ENCODE measurements around the gene LIFR.

DNA sequence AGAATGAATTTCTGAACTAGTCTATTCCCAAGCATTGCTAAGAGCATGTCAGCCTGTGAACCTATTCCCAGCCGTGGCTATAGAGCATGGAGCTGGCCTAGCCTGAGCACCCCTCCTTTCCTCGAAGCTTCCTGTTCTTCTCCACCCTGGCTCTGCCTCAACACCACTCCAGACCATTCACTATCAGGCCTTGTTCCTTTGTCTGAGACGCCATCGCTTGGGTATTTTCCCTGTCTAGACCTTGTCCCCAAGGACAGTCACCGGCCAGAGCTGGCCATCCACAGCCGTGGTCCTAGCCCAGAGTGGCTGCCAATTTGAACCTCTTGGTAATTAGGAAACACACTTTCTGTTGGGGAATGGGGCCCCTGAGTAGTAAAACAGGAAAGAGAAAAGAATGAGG, 105.8 kb downstream of the LIFR start:
- TF ChIP-seq MYNN (tag by site-specific recombination; IDR thresholded peaks at IDR 0.05; ENCODE audit: borderline replicate concordance), result no peak
- TF ChIP-seq SP2 (tag by site-specific recombination; IDR thresholded peaks at IDR 0.05), result no peak
- TF ChIP-seq, protein P1, sequence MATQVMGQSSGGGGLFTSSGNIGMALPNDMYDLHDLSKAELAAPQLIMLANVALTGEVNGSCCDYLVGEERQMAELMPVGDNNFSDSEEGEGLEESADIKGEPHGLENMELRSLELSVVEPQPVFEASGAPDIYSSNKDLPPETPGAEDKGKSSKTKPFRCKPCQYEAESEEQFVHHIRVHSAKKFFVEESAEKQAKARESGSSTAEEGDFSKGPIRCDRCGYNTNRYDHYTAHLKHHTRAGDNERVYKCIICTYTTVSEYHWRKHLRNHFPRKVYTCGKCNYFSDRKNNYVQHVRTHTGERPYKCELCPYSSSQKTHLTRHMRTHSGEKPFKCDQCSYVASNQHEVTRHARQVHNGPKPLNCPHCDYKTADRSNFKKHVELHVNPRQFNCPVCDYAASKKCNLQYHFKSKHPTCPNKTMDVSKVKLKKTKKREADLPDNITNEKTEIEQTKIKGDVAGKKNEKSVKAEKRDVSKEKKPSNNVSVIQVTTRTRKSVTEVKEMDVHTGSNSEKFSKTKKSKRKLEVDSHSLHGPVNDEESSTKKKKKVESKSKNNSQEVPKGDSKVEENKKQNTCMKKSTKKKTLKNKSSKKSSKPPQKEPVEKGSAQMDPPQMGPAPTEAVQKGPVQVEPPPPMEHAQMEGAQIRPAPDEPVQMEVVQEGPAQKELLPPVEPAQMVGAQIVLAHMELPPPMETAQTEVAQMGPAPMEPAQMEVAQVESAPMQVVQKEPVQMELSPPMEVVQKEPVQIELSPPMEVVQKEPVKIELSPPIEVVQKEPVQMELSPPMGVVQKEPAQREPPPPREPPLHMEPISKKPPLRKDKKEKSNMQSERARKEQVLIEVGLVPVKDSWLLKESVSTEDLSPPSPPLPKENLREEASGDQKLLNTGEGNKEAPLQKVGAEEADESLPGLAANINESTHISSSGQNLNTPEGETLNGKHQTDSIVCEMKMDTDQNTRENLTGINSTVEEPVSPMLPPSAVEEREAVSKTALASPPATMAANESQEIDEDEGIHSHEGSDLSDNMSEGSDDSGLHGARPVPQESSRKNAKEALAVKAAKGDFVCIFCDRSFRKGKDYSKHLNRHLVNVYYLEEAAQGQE (tag by site-specific recombination; IDR thresholded peaks at IDR 0.05), result no peak
- TF ChIP-seq ZNF596 (tag by site-specific recombination; IDR thresholded peaks at IDR 0.05), result no peak
- TF ChIP-seq, protein P2, sequence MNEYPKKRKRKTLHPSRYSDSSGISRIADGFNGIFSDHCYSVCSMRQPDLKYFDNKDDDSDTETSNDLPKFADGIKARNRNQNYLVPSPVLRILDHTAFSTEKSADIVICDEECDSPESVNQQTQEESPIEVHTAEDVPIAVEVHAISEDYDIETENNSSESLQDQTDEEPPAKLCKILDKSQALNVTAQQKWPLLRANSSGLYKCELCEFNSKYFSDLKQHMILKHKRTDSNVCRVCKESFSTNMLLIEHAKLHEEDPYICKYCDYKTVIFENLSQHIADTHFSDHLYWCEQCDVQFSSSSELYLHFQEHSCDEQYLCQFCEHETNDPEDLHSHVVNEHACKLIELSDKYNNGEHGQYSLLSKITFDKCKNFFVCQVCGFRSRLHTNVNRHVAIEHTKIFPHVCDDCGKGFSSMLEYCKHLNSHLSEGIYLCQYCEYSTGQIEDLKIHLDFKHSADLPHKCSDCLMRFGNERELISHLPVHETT (tag by site-specific recombination; IDR thresholded peaks at IDR 0.05), result no peak
- TF ChIP-seq, protein P3, sequence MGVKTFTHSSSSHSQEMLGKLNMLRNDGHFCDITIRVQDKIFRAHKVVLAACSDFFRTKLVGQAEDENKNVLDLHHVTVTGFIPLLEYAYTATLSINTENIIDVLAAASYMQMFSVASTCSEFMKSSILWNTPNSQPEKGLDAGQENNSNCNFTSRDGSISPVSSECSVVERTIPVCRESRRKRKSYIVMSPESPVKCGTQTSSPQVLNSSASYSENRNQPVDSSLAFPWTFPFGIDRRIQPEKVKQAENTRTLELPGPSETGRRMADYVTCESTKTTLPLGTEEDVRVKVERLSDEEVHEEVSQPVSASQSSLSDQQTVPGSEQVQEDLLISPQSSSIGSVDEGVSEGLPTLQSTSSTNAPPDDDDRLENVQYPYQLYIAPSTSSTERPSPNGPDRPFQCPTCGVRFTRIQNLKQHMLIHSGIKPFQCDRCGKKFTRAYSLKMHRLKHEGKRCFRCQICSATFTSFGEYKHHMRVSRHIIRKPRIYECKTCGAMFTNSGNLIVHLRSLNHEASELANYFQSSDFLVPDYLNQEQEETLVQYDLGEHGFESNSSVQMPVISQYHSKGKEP (tag by site-specific recombination; IDR thresholded peaks at IDR 0.05), result no peak
- TF ChIP-seq, protein P4, sequence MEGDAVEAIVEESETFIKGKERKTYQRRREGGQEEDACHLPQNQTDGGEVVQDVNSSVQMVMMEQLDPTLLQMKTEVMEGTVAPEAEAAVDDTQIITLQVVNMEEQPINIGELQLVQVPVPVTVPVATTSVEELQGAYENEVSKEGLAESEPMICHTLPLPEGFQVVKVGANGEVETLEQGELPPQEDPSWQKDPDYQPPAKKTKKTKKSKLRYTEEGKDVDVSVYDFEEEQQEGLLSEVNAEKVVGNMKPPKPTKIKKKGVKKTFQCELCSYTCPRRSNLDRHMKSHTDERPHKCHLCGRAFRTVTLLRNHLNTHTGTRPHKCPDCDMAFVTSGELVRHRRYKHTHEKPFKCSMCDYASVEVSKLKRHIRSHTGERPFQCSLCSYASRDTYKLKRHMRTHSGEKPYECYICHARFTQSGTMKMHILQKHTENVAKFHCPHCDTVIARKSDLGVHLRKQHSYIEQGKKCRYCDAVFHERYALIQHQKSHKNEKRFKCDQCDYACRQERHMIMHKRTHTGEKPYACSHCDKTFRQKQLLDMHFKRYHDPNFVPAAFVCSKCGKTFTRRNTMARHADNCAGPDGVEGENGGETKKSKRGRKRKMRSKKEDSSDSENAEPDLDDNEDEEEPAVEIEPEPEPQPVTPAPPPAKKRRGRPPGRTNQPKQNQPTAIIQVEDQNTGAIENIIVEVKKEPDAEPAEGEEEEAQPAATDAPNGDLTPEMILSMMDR (tag by site-specific recombination; IDR thresholded peaks at IDR 0.05), result no peak
- no peak for TF ChIP-seq ZNF654 (tag by site-specific recombination; IDR thresholded peaks at IDR 0.05; ENCODE audit: low read depth)
- TF ChIP-seq ZNF114 (tag by site-specific recombination; IDR thresholded peaks at IDR 0.05), result no peak
